ENCODE measurements around the gene SCUBE2. TPM values are rescaled to one million over a fixed set of nuclear protein-coding genes. Genes with fewer than 3 reads are reported as not detected.
A peak's percentile ranks its signal among the peaks of the same experiment; 100 is the strongest.

Gene SCUBE2
- total RNA-seq, 1 experiment from 2014 or later = 0.47 TPM

DNA sequence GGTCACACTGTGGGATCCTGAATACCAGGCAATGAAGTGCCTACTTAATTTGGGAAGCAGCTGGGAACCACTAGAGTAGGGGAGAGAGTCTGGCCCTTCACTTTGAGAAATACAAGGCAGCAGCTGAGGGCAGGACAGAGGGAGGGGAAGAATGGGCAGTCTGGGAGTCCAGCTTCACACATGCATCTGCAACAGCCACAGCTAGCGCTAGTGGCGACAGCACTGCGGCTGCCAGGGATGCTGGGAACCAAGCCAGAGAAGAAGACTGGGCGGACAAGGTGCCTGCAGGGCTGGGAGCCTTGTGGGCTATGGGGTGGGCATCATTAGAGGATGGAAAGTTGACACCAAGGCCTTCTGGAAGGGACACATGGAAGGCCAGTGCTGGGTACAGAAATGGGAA, 15.8 kb downstream of the SCUBE2 start:
- DNase-seq (ENCODE audit: low spot score) = no peak

GRCh38 chr11:9074338-9075029, 16.9 kb downstream of the SCUBE2 start:
- DNase-seq (ENCODE audit: low spot score) = no peak

DNA sequence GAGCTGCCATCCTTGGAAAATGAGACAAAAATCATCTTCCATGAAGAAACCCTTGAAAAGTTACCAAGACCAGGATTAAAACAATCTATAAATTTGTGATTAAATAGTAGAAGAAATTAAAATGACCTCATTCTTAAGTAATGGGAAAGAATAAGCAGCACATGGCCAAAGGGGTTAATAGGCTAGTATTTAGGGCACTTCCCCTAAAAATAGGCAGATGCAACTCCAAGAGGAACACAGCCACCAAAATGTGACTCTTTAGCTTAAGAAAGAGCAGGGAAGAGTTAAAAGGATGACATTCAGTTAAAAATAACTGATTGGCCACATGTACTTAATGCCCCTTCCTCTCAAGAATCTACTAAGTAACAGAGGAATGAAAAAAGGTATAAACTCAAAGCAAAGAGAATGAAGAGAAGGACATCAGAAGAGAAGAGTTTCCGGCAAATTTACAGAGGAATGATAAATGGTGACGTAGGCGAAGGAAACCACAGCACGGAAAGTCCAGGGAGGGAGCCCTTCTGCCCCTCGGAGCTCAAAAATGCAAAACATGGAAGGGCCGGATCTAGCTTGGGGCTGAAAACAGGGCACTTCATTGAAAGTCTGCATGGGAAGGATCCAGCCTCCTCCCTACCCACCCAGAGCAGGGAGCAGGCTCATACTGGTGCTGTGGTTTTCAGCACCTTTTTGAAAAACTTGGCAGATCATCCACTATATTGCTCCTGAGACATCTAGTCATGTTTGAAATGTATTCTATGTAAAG, 17.8 kb downstream of the SCUBE2 start:
- no peak for DNase-seq (ENCODE audit: low spot score)

DNA sequence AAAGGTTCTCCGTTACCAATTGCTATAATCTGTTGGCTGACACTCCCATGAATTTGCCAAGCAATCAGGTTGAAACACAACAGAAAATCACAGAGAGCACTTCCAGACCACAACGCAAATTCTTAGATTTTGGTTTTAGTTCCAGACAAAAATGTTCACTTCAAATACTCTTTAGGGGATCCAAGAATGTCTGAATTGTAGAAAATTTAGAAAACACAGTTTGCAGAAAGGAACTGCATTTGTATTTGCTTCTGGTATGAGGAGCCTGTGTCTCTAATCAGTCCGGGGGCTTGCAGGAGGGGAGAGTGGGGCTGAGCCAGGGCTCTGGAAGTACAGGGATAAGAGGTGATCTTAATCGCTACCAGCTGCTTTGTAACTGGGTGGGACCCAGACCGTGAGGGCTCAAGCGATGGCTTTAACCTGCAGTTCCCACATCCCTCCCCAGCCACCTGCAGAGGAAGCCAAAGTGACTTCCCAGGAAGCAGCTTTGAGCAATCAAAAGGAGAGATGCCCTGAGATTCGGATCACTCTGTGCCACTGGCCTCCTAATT, 18.7 kb downstream of the SCUBE2 start:
- no peak for DNase-seq (ENCODE audit: low spot score)

- no peak for DNase-seq (ENCODE audit: low spot score)
Measured at GRCh38 chr11:9071692-9072091, 19.7 kb downstream of the SCUBE2 start.

DNA sequence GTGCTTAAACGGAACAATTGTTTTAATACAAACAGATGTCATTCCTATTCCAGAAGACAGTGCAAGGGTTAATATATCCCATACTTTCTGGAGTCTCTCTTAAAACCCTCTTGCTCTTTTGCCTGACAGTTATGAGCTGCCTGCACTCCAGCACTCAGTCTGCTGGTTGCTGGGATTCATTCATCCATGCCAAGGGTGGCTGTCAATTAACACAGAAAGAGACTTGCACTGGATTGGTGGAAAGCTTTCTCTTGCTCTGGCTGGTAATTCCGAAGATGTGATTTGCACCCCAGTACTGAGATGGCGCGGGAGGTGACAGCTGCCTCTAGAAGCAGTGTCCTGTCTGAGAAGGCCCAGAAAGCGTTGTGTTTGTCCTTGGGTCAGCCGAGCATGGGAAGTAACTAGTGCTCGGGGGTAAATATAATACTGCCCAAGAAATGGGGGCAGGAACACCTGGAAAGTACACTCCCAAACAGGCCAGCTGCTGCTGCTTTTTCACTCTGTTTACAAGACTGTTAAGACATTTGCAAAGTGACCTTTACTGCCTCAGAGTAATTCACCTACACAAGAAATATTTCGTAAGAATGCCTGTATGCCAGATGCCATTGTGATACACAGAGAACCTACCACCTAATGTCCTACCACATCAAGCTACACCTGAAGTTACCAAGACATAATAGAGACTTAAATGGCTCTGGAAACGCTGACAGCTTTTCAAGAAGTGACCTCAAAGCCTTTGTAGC, 20.5 kb downstream of the SCUBE2 start:
- no peak for DNase-seq (ENCODE audit: low spot score)

- DNase-seq (ENCODE audit: low spot score) = no peak
Measured at GRCh38 chr11:9069862-9070470, 21.4 kb downstream of the SCUBE2 start.

DNA sequence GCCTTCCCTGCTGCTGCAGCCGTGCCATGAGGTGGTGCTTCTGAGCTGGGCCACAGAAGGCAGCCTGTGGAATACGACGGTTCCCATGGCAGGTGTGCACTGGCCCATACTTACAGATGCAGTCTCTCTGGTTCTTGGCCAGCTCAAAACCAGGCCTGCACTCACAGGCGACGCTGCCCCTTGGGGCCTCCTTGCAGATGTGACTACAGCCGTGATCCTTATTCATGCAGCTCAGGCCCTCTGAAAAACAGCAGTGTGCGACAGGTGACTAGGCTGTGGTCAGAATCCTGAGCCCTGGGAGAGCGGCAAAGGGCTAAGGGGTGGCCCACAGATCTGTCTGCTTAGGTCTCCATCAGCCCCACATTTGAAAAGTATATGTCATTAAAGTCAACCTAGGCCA, 22.1 kb downstream of the SCUBE2 start:
- DNase-seq (ENCODE audit: low spot score) = no peak

DNA sequence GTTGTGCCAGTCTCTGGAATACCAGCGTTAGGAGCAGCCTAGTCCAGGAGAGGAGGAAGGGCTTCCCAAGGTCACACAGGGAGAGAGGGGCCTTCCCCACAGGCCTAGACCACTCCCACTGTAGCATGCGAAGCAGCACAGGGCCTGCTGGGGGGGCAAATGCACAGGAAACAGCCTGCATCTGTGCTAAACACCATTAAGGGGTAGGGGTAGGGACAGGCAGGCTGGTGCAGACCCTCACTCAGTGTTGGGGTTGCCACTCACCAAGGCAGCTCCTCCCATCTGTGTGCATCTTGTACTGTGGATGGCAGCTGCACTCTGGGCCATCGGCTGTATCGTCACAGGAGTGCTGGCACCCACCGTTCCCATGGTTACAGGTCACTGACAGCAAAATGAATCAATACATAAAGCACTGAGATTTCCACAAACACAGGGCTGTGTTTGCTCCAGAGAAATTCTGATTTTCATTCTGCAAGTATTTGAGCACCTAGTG, 24.9 kb downstream of the SCUBE2 start:
- no peak for DNase-seq (ENCODE audit: low spot score)

DNA sequence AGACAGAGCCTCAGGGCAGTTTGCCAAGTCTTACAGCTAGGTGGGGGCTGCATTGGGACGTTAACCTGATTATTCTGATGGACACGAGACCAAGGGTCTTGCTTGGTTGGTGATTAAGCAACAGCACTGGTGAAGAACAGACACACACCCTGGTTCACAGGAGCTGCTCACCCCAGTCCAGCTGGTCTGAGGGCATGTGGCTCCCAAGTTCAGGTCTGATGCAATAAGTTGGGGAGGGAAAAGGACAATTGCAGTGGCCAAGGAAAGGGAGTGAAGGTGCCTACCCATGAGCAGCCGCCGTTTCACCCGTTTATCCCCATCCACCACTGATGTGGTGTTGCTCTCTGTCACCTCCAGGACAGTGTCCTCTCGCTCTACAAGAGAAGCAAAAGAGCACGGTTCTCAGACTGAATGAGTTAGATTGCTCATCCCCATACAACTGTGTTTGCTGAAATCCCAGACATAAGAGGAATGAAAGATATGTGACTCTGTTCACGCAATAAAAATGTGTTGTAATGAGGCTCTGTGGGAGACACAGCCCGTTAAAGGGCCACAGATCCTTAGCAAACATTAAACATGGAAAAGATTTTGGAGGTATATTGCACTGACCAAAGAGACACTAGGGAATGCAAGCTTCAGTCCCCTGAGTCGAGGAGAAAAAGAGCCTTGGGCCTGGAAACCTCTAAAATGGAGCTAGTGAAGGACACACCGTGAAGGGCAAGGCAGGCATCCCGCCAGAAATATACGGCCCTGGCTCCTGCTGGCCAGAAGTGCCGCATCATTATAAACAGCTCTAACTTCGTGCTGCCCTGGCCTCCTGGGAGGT, 25.6 kb downstream of the SCUBE2 start:
- no peak for DNase-seq (ENCODE audit: low spot score)

GRCh38 chr11:9061807-9062206, 29.6 kb downstream of the SCUBE2 start:
- no peak for DNase-seq (ENCODE audit: low spot score)

DNA sequence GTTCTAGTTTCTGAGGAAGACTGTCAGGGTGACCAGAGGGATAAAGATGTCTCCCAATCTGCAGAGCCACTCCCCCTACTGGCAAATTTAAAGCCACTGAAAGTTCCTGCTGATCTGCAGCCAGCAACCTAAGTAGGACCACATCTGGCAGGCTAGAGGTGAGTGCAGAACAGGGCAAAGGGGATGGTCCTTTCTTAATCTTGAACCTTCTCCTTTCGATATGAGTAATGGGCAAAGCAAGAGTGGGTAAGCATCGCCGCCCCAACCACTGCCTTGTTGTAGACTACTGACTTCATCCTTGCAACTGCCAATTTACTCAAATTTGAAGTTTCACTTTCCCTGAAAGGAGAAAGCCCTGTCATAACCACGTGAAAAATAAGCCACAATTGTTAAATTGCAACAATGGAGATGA, 30.7 kb downstream of the SCUBE2 start:
- no peak for DNase-seq (ENCODE audit: low spot score)

- DNase-seq (ENCODE audit: low spot score) = no peak
Measured at GRCh38 chr11:9059406-9059805, 32.0 kb downstream of the SCUBE2 start.

GRCh38 chr11:9057888-9058287, 33.5 kb downstream of the SCUBE2 start:
- no peak for DNase-seq (ENCODE audit: low spot score)

GRCh38 chr11:9057007-9057406, 34.4 kb downstream of the SCUBE2 start:
- no peak for DNase-seq (ENCODE audit: low spot score)

DNA sequence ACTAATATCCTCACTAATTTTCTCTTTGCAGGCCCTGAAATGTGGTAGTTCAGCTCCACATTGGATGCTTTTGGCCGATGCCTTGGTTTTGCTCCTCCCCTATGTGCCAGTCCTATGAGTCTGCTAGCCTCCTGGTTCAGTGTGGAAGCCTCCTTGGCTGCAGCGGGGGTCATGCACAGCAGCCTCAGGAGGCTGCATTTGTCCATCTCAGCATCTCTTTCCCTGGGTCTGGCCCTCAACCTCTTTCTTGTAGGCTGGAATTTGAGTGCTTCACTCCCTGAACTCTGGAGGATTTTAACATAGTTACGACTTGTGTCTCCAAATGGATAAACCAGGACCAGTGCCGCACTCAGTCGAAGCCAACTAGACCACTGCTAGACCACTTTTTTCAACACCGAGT, 34.9 kb downstream of the SCUBE2 start:
- DNase-seq (ENCODE audit: low spot score) = no peak

GRCh38 chr11:9053316-9054035, 37.9 kb downstream of the SCUBE2 start:
- peak; percentile 85 for DNase-seq (ENCODE audit: low spot score)

DNA sequence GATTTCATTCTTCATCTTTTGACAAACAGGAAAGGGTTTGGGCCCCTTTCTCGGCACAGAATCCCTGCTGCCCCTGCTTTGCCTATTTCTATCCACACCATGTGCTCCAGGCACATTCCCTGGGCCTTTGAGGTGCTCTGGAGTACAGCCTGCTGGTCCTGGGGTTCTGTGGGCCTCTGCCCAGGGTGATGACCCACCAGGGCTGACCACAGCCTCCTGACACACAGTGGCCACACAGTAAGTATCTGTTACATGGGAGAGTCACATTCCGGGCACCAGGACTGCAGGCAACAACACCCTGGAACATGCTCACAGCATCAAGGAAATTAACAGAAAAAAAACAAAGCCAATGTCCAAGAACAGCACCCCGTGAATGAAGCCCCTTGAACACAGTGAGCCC, 39.1 kb downstream of the SCUBE2 start:
- DNase-seq (ENCODE audit: low spot score) = no peak

DNA sequence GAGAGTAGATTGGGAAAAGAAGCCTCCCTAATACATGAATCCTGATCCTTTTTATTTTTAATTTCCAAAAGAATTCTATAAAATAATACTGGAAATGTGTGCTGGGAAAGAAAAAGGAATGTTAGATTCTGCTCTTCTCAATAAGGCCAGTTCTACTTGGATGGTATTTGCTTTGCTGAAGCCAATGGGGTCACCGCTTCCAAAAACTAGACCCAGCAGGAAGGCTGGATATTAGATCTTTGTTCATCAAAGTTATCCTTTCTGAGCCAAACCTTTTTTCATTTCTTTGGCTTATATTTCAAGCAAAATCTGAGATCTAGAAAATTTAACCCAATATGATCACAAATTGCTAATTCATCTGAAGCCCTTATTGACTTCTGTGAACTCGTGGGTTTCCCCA, 41.4 kb downstream of the SCUBE2 start:
- no peak for DNase-seq (ENCODE audit: low spot score)

DNA sequence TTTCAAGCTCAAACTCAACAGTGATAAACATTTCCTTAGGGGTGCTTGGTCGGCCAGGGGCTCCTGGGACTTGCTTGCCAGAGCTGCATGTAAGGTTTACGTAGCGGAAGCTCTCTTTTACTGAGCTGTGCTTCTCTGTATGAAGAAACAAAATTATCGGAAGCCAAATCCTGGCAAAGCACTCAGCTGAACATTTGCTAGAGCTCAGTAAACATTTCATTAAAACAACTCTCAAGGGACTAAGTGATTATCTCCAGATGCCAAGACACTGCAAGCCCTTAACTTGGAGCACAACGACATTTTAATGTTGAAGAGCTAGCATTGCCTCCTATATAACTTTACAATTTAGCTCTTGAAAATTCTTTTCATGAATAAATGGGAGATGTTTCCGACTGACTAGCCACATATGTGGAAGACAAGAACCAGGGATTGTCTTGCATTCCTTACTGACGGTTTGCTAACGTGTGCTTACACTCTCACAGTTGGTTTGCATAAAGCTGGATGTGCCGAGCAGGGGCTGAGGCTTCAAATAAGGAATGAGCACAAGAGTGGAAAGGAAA, 43.4 kb downstream of the SCUBE2 start:
- DNase-seq (ENCODE audit: low spot score) = no peak
